Keratinocyte (primary cell): ENCODE data around the gene ZMYND12. TPM values are rescaled to one million over a fixed set of nuclear protein-coding genes. Genes with fewer than 3 reads are reported as not detected.

Source experiments
- DNase-seq: peaks from one replicate; pipeline ENCODE4 v3.0.0-alpha.2; 2011; ENCODE audit warnings: low read depth, missing footprints, low spot score
- FAIRE-seq: peaks from 2 replicates; lab custom pipeline; 2011; peaks lifted over from hg19 to GRCh38; lab: Jason Lieb, UNC
- H2AFZ ChIP-seq: 2 replicates; pipeline ENCODE4 v1.6.0; 2012; ENCODE audit warnings: low read length, control low read depth, inconsistent platforms; ENCODE audit not compliant: control insufficient read depth
- H3K27ac ChIP-seq: 2 replicates; pipeline ENCODE4 v1.5.1; 2011; ENCODE audit warnings: low read length; ENCODE audit not compliant: control insufficient read depth, insufficient read depth
- H3K27me3 ChIP-seq: 3 replicates; pipeline ENCODE4 v1.6.0; 2011; ENCODE audit warnings: low read length; ENCODE audit not compliant: control insufficient read depth, insufficient read depth; ENCODE audit errors: extremely low read depth
- H3K36me3 ChIP-seq, 2 experiments: 2 replicates in 1 of 2; 3 replicates in 1 of 2; pipeline ENCODE4 v1.5.1; 2011; ENCODE audit warnings: low read length in 2 of 2, mild to moderate bottlenecking in 1 of 2; ENCODE audit not compliant: control insufficient read depth in 2 of 2, insufficient read depth in 2 of 2; ENCODE audit errors: extremely low read depth in 1 of 2
- H3K4me1 ChIP-seq: 3 replicates; pipeline ENCODE4 v1.5.1; 2011; ENCODE audit warnings: low read length; ENCODE audit not compliant: control insufficient read depth, insufficient read depth; ENCODE audit errors: extremely low read depth
- H3K4me2 ChIP-seq: 3 replicates; pipeline ENCODE4 v1.6.0; 2011; ENCODE audit warnings: low read depth, low read length; ENCODE audit not compliant: control insufficient read depth, insufficient read depth; ENCODE audit errors: extremely low read depth
- H3K4me3 ChIP-seq, 3 experiments: fragments of 200-600 bp in 1 of 3; sonication (generic) in 1 of 3; 2 replicates in 2 of 3; 3 replicates in 1 of 3; pipeline ENCODE4 v1.5.1; 2011 to 2016; ENCODE audit warnings: low read length in 3 of 3, mild to moderate bottlenecking in 3 of 3, control low read depth in 2 of 3, inconsistent platforms in 1 of 3, low read depth in 1 of 3, mixed read lengths in 1 of 3, mixed run types in 1 of 3, moderate library complexity in 1 of 3; ENCODE audit not compliant: control insufficient read depth in 2 of 3, insufficient read depth in 2 of 3; ENCODE audit errors: extremely low read depth in 1 of 3
- H3K79me2 ChIP-seq: 2 replicates; pipeline ENCODE4 v1.6.0; 2012; ENCODE audit warnings: low read length; ENCODE audit not compliant: control insufficient read depth, insufficient read depth
- H3K9ac ChIP-seq: 3 replicates; pipeline ENCODE4 v1.6.0; 2011; ENCODE audit warnings: low read length; ENCODE audit not compliant: control insufficient read depth, insufficient read depth; ENCODE audit errors: extremely low read depth
- H3K9me1 ChIP-seq: 3 replicates; pipeline ENCODE4 v1.6.0; 2011; ENCODE audit warnings: low read length; ENCODE audit not compliant: control insufficient read depth, insufficient read depth; ENCODE audit errors: extremely low read depth
- H3K9me3 ChIP-seq: 2 replicates; pipeline ENCODE4 v1.5.1; 2012; ENCODE audit warnings: low read depth, low read length; ENCODE audit not compliant: control insufficient read depth
- H4K20me1 ChIP-seq: 3 replicates; pipeline ENCODE4 v1.6.0; 2011; ENCODE audit warnings: low read length; ENCODE audit not compliant: control insufficient read depth, insufficient read depth; ENCODE audit errors: extremely low read depth
- CTCF ChIP-seq, 3 experiments: IDR thresholded peaks in 1 of 3; conservative IDR thresholded peaks in 1 of 3; optimal IDR thresholded peaks in 1 of 3; 2 replicates in 2 of 3; 3 replicates in 1 of 3; pipeline versions ENCODE3 to v1.5.1; 2011; ENCODE audit warnings: low read length in 3 of 3, mild to moderate bottlenecking in 3 of 3, moderate library complexity in 2 of 3, control low read depth in 1 of 3, inconsistent platforms in 1 of 3; ENCODE audit not compliant: insufficient read depth in 2 of 3; ENCODE audit errors: extremely low read depth in 1 of 3
- EZH2 ChIP-seq: IDR thresholded peaks from one replicate; pipeline ENCODE4 v1.6.1; 2012; ENCODE audit warnings: inconsistent platforms, mild to moderate bottlenecking, low read length, moderate library complexity
- dilution Hi-C: fragments of 300-500 bp; cut with MboI; formaldehyde crosslinking; loops from one replicate; pipeline ENCODE4 v1.7.0; 2020; ENCODE audit warnings: low sequenced_read_pairs; ENCODE audit not compliant: extremely low pct_ligation_motif_present
- polyA plus RNA-seq, 5 experiments: library from polyadenylated mRNA; depleted of rRNA in 3 of 5; stranded (reverse) in 3 of 5; stranded (forward) in 1 of 5; unstranded in 1 of 5; fragments of >200 nt; gene quantifications; 1 replicate in 1 of 5; 2 replicates in 3 of 5; 3 replicates in 1 of 5; pipeline versions ENCODE4 v1.2.1 to v1.2.3, GENCODE V29; 2011 to 2012; ENCODE audit warnings: missing spikeins in 2 of 5, low read depth in 1 of 5, low replicate concordance in 1 of 5

Gene ZMYND12
- polyA plus RNA-seq, 1 donor (not counting 4 experiments of a cell fraction or from before 2014, with no cell fraction given): 0.24 TPM

- no peak overlapping the region for H3K27ac ChIP-seq
- no peak for FAIRE-seq
- dilution Hi-C loops: no loop called here
Measured at GRCh38 chr1:42442662-42443061, 13.2 kb downstream of the ZMYND12 start.

GRCh38 chr1:42439940-42440339 lies 15.9 kb downstream of the ZMYND12 start:
- Histone ChIP-seq H3K4me1 (peaks cover 8% of the 10 kb centered on the region), H3K79me2 (no peaks in the 10 kb centered on the region), H3K4me3 (no peak overlapping the region), H3K27me3 (no peaks in the 10 kb centered on the region), H3K27ac (no peak overlapping the region), H3K36me3 (no peaks in the 10 kb centered on the region), H3K9ac (no peak overlapping the region), H2AFZ (no peak overlapping the region), H3K9me1 (no peaks in the 10 kb centered on the region), H3K4me2 (peak overlapping the region; percentile 54), H4K20me1 (no peaks in the 10 kb centered on the region), H3K9me3 (no peaks in the 10 kb centered on the region)
- dilution Hi-C loops: no loop called here
- TF ChIP-seq CTCF (optimal IDR thresholded peaks at IDR 0.05 in 1 of 3, IDR thresholded peaks at IDR 0.05 in 1 of 3, conservative IDR thresholded peaks at IDR 0.05 in 1 of 3; ENCODE audit: extremely low read depth in 1 of 3, insufficient read depth in 2 of 3, low read length in 3 of 3) (no peak), EZH2 (no peak)
- peak; percentile 90 for FAIRE-seq
- no peak for DNase-seq

More at GRCh38 chr1:42442662-42443061, 13.2 kb downstream of the ZMYND12 start:
- H3K9me3 ChIP-seq: no peaks in the 10 kb centered on the region
- H3K4me1 ChIP-seq: peaks cover 8% of the 10 kb centered on the region
- H3K9me1 ChIP-seq: no peaks in the 10 kb centered on the region
- H3K36me3 ChIP-seq: no peaks in the 10 kb centered on the region
- H3K9ac ChIP-seq: no peak overlapping the region
- no peaks in the 10 kb centered on the region for H3K27me3 ChIP-seq
- no peaks in the 10 kb centered on the region for H3K79me2 ChIP-seq
- no peak overlapping the region for H2AFZ ChIP-seq
- H3K4me2 ChIP-seq: no peak overlapping the region
- TF ChIP-seq EZH2: no peak
- TF ChIP-seq CTCF (optimal IDR thresholded peaks at IDR 0.05 in 1 of 3, IDR thresholded peaks at IDR 0.05 in 1 of 3, conservative IDR thresholded peaks at IDR 0.05 in 1 of 3; ENCODE audit: extremely low read depth in 1 of 3, insufficient read depth in 2 of 3, low read length in 3 of 3): no peak
- no peak for DNase-seq
- H4K20me1 ChIP-seq: no peaks in the 10 kb centered on the region
- H3K4me3 ChIP-seq: no peak overlapping the region
